Fibroblast of the aortic adventitia (primary cell): ENCODE measurements around the gene C1orf53. TPM values are rescaled to one million over a fixed set of nuclear protein-coding genes. Genes with fewer than 3 reads are reported as not detected.
A peak's percentile ranks its signal among the peaks of the same experiment; 100 is the strongest.

Experiments
- DNase-seq: peaks from one replicate; pipeline ENCODE4 v3.0.0-alpha.2; 2010; ENCODE audit warnings: low read depth
- H3K4me3 ChIP-seq: 2 replicates; pipeline ENCODE4 v1.5.1; 2011; ENCODE audit warnings: low read depth, mild to moderate bottlenecking, control low read depth, low read length, moderate library complexity
- CTCF ChIP-seq: IDR thresholded peaks from 2 replicates; pipeline ENCODE4 v1.5.1; 2011; ENCODE audit warnings: mild to moderate bottlenecking, low read length, control low read depth, inconsistent platforms; ENCODE audit not compliant: insufficient read depth
- total RNA-seq: library from RNA; depleted of rRNA; stranded (reverse); fragments of >200 nt; gene quantifications from 2 replicates; pipeline ENCODE4 v1.2.3, GENCODE V29; 2012; ENCODE audit warnings: low replicate concordance

C1orf53 gene
- total RNA-seq, 1 donor: 4.5 TPM

- H3K4me3 ChIP-seq: no peak overlapping the region
- TF ChIP-seq CTCF: no peak
- DNase-seq: peak; percentile 9
Observed at GRCh38 chr1:197911857-197912696, 9.6 kb downstream of the C1orf53 start.

GRCh38 chr1:197912739-197913494 lies 10.5 kb downstream of the C1orf53 start:
- no peak overlapping the region for H3K4me3 ChIP-seq
- no peak for TF ChIP-seq CTCF

GRCh38 chr1:197913495-197914276 lies 11.3 kb downstream of the C1orf53 start:
- no peak for DNase-seq
- no peak for TF ChIP-seq CTCF

More at GRCh38 chr1:197912739-197913494, 10.5 kb downstream of the C1orf53 start:
- no peak for DNase-seq

GRCh38 chr1:197914510-197914909 lies 12.1 kb downstream of the C1orf53 start:
- DNase-seq: no peak
- H3K4me3 ChIP-seq: no peak overlapping the region
- no peak for TF ChIP-seq CTCF

More at GRCh38 chr1:197913495-197914276, 11.3 kb downstream of the C1orf53 start:
- H3K4me3 ChIP-seq: no peak overlapping the region

GRCh38 chr1:197915260-197915861 lies 12.9 kb downstream of the C1orf53 start:
- TF ChIP-seq CTCF: no peak
- DNase-seq: no peak
- no peak overlapping the region for H3K4me3 ChIP-seq

GRCh38 chr1:197915862-197916499 lies 13.6 kb downstream of the C1orf53 start:
- peak overlapping the region; percentile 51 for H3K4me3 ChIP-seq
- TF ChIP-seq CTCF: peak; percentile 67
- peak; percentile 34 for DNase-seq
